HepG2 (cell line): Measurements from ENCODE around the gene ERMAP. TPM values are rescaled to one million over a fixed set of nuclear protein-coding genes. Genes with fewer than 3 reads are reported as not detected.

ENCODE experiments used
- ATAC-seq: fragments of 200-7000 bp; cut with Tn5 transposase; 3 replicates; pipeline ENCODE4 v1.9.1; 2020; ENCODE audit warnings: mild to moderate bottlenecking, moderate library complexity
- BruUV-seq: library from RNA; stranded (reverse); fragments of 400-500 nt; replicated peaks from 2 replicates; lab custom pipeline; 2021; lab: Mats Ljungman, UMichigan
- CTCF ChIA-PET: fragments of 300-600 bp; formaldehyde crosslinking; extraction: SDS; loops from one replicate; lab custom pipeline; 2021; ENCODE audit warnings: low total read pairs, inconsistent platforms, low intra/inter-chr PET ratio; lab: Yijun Ruan, JAX
- POLR2A ChIA-PET: fragments of 350-600 bp; sonication (Branson Sonifier 250); formaldehyde crosslinking; loops from one replicate; lab custom pipeline; 2020; ENCODE audit warnings: antibody characterized with exemption, inconsistent platforms; lab: Yijun Ruan, JAX
- DNase-seq: peaks from one replicate; pipeline ENCODE4 v3.0.0-alpha.2; 2015; ENCODE audit warnings: low spot score
- FAIRE-seq: peaks from 3 replicates; lab custom pipeline; 2011; peaks lifted over from hg19 to GRCh38; lab: Jason Lieb, UNC
- H2AFZ ChIP-seq: one replicate; pipeline ENCODE4 v1.6.1; 2011; ENCODE audit warnings: low read length, inconsistent platforms
- H3K27ac ChIP-seq: fragments of 300-600 bp; 3 replicates; pipeline ENCODE4 v1.8.0; 2011; ENCODE audit warnings: mixed run types, mild to moderate bottlenecking, mixed read lengths, low read length, inconsistent platforms; ENCODE audit not compliant: insufficient read depth; ENCODE audit errors: extremely low read length
- H3K27me3 ChIP-seq, 2 experiments: fragments of 200-600 bp in 1 of 2; 2 replicates in 1 of 2; 3 replicates in 1 of 2; pipeline versions ENCODE4 v1.6.0 to v1.8.0; 2011; ENCODE audit warnings: low read length in 2 of 2, mild to moderate bottlenecking in 2 of 2, moderate library complexity in 2 of 2, inconsistent platforms in 1 of 2; ENCODE audit not compliant: insufficient read depth in 2 of 2, control insufficient read depth in 1 of 2
- H3K36me3 ChIP-seq, 2 experiments: fragments of 200-600 bp in 1 of 2; replicated peaks in 1 of 2; 2 replicates in 1 of 2; 3 replicates in 1 of 2; pipeline versions ENCODE4 v1.5.1 to v1.8.0; 2011; ENCODE audit warnings: low read length in 2 of 2, inconsistent platforms in 1 of 2; ENCODE audit not compliant: insufficient read depth in 2 of 2, control insufficient read depth in 1 of 2
- H3K4me1 ChIP-seq: 2 replicates; pipeline ENCODE4 v1.5.1; 2012; ENCODE audit warnings: low read length, inconsistent platforms; ENCODE audit not compliant: insufficient read depth
- H3K4me2 ChIP-seq: 2 replicates; pipeline ENCODE4 v1.6.0; 2011; ENCODE audit warnings: low read depth, low read length, inconsistent platforms
- H3K4me3 ChIP-seq, 3 experiments: fragments of 200-600 bp in 1 of 3; sonication (generic), shearing (Covaris generic) in 1 of 3; replicated peaks in 1 of 3; 2 replicates each; pipeline ENCODE4 v1.5.1; 2011 to 2016; ENCODE audit warnings: low read length in 3 of 3, inconsistent platforms in 2 of 3, low read depth in 2 of 3, mild to moderate bottlenecking in 2 of 3, control low read depth in 1 of 3, mixed read lengths in 1 of 3; ENCODE audit not compliant: insufficient read depth in 1 of 3
- H3K79me2 ChIP-seq: one replicate; pipeline ENCODE4 v1.6.1; 2011; ENCODE audit warnings: low read length, inconsistent platforms; ENCODE audit not compliant: insufficient read depth
- H3K9ac ChIP-seq: 2 replicates; pipeline ENCODE4 v1.6.0; 2011; ENCODE audit warnings: mild to moderate bottlenecking, low read depth, low read length, inconsistent platforms; ENCODE audit not compliant: insufficient read depth
- H3K9me3 ChIP-seq: 2 replicates; pipeline ENCODE4 v1.5.1; 2012; ENCODE audit warnings: mild to moderate bottlenecking, low read length
- H4K20me1 ChIP-seq: 2 replicates; pipeline ENCODE4 v1.6.0; 2011; ENCODE audit warnings: inconsistent platforms, mild to moderate bottlenecking, low read length, moderate library complexity; ENCODE audit not compliant: insufficient read depth
- CBX2 ChIP-seq, 2 experiments: fragments of 200-600 bp in 1 of 2; sonication (generic); formaldehyde crosslinking in 1 of 2; IDR thresholded peaks; 2 replicates each; pipeline versions ENCODE4 v1.7.0 to v1.8.1; 2018 to 2022; ENCODE audit warnings: low read depth in 2 of 2, low read length in 1 of 2, mild to moderate bottlenecking in 1 of 2, missing genetic modification reagents in 1 of 2
- ZNF629 ChIP-seq: sonication (generic); formaldehyde crosslinking; conservative IDR thresholded peaks from 2 replicates; pipeline ENCODE4 v1.5.0; 2020; ENCODE audit warnings: missing genetic modification reagents
- WGBS: methylation state at CpG from one replicate; pipeline ENCODE4 v1.1.6; 2017; ENCODE audit warnings: low lambda C conversion rate; 5-methylcytosine and 5-hydroxymethylcytosine counted together
- in situ Hi-C: cut with HindIII; loops from 2 replicates; pipeline ENCODE4 v1.10.0; 2017; ENCODE audit warnings: low pct_unique_long_range_greater_than_20kb; ENCODE audit not compliant: extremely low pct_ligation_motif_present
- intact Hi-C: fragments of 100-400 bp; cut with micrococcal nuclease; formaldehyde crosslinking; loops from one replicate; pipeline ENCODE4 v1.10.0; 2022; ENCODE audit not compliant: unreplicated experiment
- polyA plus RNA-seq, 8 experiments: library from polyadenylated mRNA; depleted of rRNA in 3 of 8; stranded (reverse) in 7 of 8; unstranded in 1 of 8; fragments of >200 nt; fragmentation: Illumina TruSeq in 4 of 8; extraction: Trizol in 4 of 8; gene quantifications; 2 replicates each; pipeline versions ENCODE4 v1.2.1 to v1.2.3, GENCODE V29; 2011 to 2016; ENCODE audit warnings: low read depth in 4 of 8, missing spikeins in 1 of 8, mixed read lengths in 1 of 8; ENCODE audit not compliant: insufficient read depth in 1 of 8
- total RNA-seq, 5 experiments: library from RNA; depleted of rRNA; stranded (reverse); fragments of >200 nt; fragmentation: Illumina TruSeq; extraction: Trizol; gene quantifications; 2 replicates each; pipeline ENCODE4 v1.2.3, GENCODE V29; 2016; ENCODE audit warnings: low read depth in 1 of 5
- TF ChIP-seq, protein P1 (sequence below): sonication (generic); formaldehyde crosslinking; IDR thresholded peaks from 2 replicates; pipeline ENCODE4 v1.9.0; 2021; ENCODE audit warnings: missing genetic modification reagents, borderline replicate concordance

Gene ERMAP
- total and polyA plus RNA-seq, 2 of the 13 experiments (the other 11 are each of a cell fraction or from before 2014, with no cell fraction given), result 2.2 to 4.4 TPM

DNA sequence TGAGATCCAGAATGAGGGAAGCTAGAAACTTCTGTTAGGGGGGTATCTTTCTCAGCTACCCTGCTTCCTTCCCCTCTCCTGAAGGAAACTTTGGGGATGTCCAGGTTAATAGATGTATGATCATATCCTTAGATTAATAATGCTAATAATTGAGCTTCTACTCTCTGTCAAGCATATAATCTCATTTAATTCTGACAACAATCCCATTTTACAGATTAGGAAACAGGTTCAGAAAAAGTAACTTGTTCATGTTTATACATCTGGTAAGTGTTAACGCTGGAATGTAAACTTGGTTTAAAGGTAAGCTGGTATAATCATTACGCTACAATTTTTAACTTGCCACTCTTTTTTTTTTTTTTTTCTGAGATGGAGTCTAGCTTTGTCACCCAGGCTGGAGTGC, 33.8 kb upstream of the ERMAP start:
- DNase-seq, result no peak
- no peak for FAIRE-seq
- no peaks in the 10 kb centered on the region for H4K20me1 ChIP-seq
- H3K79me2 ChIP-seq, result no peaks in the 10 kb centered on the region
- BruUV-seq, result no TSS peak
- H3K9me3 ChIP-seq, result no peaks in the 10 kb centered on the region
- no peak overlapping the region for H3K9ac ChIP-seq
- 97% methylated on average over 2 of the region's 2 CpGs for WGBS
- POLR2A ChIA-PET, result interaction anchor here (3.2 kb wide), 1 partner anchor 16 kb away, joined by 9 read pairs; the partner anchor contains the start of genes C1orf50 and P3H1
- H3K36me3 ChIP-seq, result peaks cover 2 to 13% of the 10 kb centered on the region in 2 experiments; a peak in 3 of 5 replicates
- CTCF ChIA-PET, result interaction anchor here (0.8 kb wide), 1 partner anchor 291 kb away, joined by 3 read pairs; no protein-coding TSS in a partner anchor
- H3K4me3 ChIP-seq, result no peak overlapping the region
- H2AFZ ChIP-seq, result no peak overlapping the region
- no peak overlapping the region for H3K4me2 ChIP-seq
- no peak overlapping the region for H3K27ac ChIP-seq
- intact Hi-C loops (no loop called here), in situ Hi-C loops (no loop called here)
- no peaks in the 10 kb centered on the region for H3K27me3 ChIP-seq
- no peak for ATAC-seq
- H3K4me1 ChIP-seq, result no peaks in the 10 kb centered on the region
- TF ChIP-seq CBX2 (IDR thresholded peaks at IDR 0.05; ENCODE audit: low read depth, low read length), result no peak
- TF ChIP-seq CBX2 (CRISPR knock-in tag; IDR thresholded peaks at IDR 0.05; ENCODE audit: low read depth), result no peak
- TF ChIP-seq ZNF629, result 0 out of 2 replicates have a peak, but pooled peaks have one; percentile 20

DNA sequence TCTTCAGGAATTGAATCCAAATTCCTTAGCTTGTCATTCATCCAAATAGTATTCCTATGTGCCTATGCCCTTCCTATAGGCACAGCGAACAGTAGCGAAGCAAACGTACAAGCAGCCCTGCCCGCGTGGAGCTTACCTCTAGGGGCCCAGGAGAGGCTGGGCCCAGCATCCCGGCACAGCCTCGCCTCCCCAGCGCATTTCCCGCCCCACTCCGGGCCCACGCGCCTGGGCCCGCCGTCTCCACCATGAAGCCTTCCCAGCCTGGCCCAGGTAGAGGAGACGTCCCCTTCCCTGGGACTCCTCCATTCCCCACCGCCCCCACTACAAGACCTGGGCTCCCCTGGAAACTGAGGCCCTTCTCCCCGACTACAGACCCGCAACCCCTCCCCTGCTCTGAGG, 32.4 kb upstream of the ERMAP start:
- H3K36me3 ChIP-seq, result peaks cover 0 to 11% of the 10 kb centered on the region in 2 experiments; a peak in 2 of 5 replicates
- CTCF ChIA-PET, result no interaction called here
- no peaks in the 10 kb centered on the region for H4K20me1 ChIP-seq
- H3K27me3 ChIP-seq, result no peaks in the 10 kb centered on the region
- intact Hi-C loops (no loop called here), in situ Hi-C loops (no loop called here)
- H3K27ac ChIP-seq, result no peak overlapping the region
- H3K4me3 ChIP-seq, result no peak overlapping the region
- FAIRE-seq, result no peak
- H3K79me2 ChIP-seq, result no peaks in the 10 kb centered on the region
- TF ChIP-seq, protein P1, sequence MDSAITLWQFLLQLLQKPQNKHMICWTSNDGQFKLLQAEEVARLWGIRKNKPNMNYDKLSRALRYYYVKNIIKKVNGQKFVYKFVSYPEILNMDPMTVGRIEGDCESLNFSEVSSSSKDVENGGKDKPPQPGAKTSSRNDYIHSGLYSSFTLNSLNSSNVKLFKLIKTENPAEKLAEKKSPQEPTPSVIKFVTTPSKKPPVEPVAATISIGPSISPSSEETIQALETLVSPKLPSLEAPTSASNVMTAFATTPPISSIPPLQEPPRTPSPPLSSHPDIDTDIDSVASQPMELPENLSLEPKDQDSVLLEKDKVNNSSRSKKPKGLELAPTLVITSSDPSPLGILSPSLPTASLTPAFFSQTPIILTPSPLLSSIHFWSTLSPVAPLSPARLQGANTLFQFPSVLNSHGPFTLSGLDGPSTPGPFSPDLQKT (CRISPR knock-in tag), result no peak
- 96% methylated on average over 16 of the region's 18 CpGs for WGBS
- BruUV-seq, result no TSS peak
- ATAC-seq, result no peak
- H3K4me2 ChIP-seq, result no peak overlapping the region
- no peaks in the 10 kb centered on the region for H3K4me1 ChIP-seq
- no peak for DNase-seq
- H3K9me3 ChIP-seq, result no peaks in the 10 kb centered on the region
- no peak overlapping the region for H3K9ac ChIP-seq
- POLR2A ChIA-PET, result interaction anchor here (3.2 kb wide), 1 partner anchor 18 kb away, joined by 9 read pairs; the partner anchor contains the start of genes C1orf50 and P3H1
- H2AFZ ChIP-seq, result no peak overlapping the region
